Stimulated activated CD4-positive, alpha-beta T cell treated with anti-CD3 and anti-CD28 coated beads, Interleukin-1b, Interleukin-23, amount 100 ng/mL, for 4 hours (primary cell): Measurements from ENCODE around the gene ELF1.
"Not testable (repeated sequence)": the region's sequence is repeated elsewhere in the genome, so short reads cannot be mapped to it uniquely, and the experiment has no call there.

Experiments used
- DNase-seq, 2 donors: peaks; one replicate each; pipeline ENCODE4 v3.0.0-alpha.2; 2020; ENCODE audit warnings: low read depth in 2 of 2

ELF1 gene

GRCh38 chr13:40983259-40983658 lies 35.9 kb downstream of the ELF1 start:
- no peak for DNase-seq

DNA sequence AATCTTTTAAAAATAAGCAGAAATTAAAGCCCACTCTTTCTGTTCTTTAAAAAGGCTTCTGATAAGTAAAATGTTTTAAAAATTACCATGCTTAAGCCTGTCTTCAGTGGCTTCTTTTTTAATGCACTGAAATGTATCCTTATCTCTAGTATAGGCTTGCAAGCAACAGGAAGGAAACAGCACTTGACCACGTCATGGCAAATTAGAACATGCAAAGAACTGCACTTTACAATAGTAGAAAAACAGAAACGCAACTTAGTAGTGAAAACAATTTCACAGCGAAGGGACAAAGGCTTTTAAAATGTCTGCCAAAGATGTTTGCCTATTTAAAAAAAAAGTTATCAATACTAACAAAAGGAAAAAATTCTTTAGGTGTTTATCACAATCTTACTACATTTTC lies 36.3 kb downstream of the ELF1 start:
- DNase-seq: peak in 1 of 2 donors; percentile 44

DNA sequence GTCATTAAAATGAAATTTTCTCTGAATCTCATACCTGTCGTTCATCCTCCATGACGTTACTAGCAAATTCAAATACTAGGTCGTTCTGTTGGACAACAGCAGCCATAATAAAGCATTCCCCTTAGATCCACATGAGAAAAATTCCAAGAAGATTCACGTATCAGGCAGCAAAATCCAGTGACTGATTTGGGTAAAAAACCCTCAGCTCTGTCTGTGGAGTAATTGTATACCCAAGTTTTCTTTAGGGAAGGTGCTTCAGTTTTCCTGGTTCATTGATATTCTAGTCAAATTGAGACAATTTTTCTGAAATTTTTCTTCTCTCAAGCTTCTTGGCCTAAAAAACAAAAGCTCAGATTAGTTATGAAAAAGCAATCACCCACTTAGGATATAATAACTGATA lies 37.2 kb downstream of the ELF1 start:
- no peak for DNase-seq

GRCh38 chr13:40981361-40981760 lies 37.8 kb downstream of the ELF1 start:
- DNase-seq: no peak

GRCh38 chr13:40980461-40980860 lies 38.7 kb downstream of the ELF1 start:
- no peak for DNase-seq

DNA sequence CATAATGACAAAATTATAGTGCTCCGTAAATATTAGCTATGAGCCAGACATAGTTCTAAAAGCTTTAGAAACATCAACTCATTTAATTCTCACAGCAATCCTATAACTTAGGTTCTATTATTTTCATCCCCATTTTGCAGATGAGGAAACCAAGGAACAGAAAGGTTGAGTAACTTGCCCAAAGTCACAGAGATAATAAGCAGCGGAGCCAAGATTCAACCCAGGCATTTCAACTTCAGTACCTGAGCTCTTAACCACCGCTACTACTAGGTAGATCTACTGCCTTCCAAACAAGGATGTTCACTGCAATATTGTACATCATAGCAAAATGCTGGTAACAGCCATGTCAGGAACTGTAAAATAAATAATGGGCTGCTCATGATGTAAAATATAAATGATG lies 39.9 kb downstream of the ELF1 start:
- no peak for DNase-seq

DNA sequence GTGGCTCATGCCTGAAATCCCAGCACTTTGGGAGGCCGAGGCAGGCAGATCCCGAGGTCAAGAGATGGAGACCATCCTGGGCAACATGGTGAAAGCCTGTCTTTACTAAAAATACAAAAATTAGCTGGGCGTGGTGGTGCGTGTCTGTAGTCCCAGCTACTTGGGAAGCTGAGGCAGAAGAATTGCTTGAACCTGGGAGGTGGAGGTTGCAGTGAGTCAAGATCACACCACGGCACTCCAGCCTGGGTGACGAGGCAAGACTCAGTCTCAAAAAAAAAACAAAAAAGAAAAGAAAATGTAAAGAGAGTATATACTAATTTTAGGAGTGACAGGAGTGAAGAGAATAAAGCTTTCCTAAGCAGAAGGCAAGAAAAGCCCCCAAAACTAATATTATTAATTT lies 41.0 kb downstream of the ELF1 start:
- not testable (repeated sequence) for DNase-seq

- no peak for DNase-seq
Measured at GRCh38 chr13:40975441-40975840, 43.7 kb downstream of the ELF1 start.

DNA sequence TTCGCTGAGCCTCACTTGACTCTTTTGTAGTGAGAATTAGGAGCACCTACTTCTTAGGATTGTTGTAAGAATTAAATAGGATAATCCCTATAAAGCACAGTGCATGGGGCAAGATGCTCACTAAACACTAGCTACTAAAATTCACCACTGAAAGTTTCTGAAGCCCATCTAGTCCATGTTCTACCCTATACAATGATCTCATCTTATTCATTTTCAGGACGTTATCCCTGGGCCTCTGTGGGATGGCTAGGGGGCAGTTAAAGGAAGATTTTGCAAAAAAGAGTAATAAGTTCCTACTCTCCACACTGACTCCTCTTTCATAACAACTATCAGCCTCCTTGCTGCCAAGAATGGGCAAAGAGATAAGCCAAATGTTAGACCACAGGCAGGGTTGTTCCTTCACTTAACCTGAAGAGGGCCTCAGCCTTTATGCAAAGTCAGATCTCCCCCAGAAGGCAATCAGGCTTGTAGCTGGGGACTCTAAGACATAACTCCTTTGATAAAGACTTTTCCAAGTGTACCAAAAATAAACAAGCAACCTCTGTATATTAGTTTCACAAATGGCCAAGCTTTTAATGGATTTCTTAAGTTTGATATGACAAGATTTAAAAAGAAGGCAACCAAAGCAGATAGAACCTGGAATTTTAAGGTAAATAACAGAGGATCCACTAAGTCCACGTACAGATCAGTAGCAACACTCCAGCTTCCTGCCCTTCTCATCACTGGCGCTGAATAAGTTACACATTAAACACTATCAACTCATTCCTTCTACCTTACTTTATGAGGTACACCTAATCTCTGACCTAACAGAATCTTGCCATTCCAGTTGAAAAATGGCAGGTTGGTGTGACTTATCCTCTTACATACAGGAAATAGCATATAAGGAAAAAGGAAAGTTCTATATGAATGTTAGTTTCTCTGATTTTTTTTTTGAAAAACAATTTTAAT lies 44.4 kb downstream of the ELF1 start:
- peak in 1 of 2 donors; percentile 18 for DNase-seq

- DNase-seq: no peak
Measured at GRCh38 chr13:40973409-40973808, 45.7 kb downstream of the ELF1 start.

DNA sequence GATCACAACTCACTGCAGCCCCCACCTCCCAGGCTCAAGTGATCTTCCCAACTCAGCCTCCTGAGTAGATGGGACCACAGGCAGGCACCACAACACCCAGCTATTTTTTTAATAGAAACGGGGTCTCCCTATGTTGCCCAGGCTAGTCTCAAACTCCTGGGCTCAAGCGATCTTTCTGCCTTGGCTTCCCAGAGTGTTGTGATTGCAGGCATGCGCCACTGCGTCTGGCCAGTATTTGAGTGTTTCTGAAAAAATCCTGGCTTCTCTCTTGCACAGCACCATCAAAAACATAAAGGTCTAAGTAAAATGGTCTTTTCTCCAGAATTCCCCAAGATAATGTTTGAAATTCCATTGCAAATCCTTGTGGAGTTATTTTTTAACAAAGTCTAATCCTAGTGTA lies 47.8 kb downstream of the ELF1 start:
- DNase-seq: no peak

- DNase-seq: no peak
Measured at GRCh38 chr13:40970803-40971202, 48.3 kb downstream of the ELF1 start.

DNA sequence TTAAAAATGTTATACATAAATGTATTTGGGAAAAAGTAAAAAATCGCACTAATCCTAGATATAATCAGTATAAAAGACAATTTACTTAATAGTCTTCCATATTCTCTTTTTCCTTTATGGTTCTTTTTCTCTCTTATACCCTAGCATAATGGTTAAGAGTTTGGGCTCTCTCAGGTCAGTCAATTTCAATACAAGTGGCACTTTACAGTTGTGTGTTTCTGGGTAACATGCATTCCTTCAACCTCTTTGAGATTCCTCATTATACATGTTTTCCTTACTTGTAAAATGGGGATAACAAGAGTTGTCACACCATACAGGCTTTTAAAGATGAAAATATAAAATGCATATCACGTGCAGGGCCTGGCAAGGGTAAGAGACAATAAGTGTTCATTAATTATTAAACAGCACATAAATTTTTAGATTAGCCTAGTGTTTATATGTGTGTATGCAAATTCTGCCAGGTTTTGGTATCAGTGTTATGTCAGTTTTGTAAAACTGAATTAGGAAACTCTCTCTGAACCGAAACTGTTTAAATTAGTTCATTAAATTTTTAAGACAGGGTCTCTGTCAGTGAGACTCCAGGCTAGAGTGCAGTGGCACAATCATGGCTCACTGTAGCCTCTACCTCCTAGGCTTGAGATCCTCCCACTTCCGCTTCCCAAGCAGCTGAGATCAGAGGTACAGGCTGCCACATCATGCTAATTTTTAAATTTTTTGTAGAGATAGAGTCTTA lies 49.8 kb downstream of the ELF1 start:
- no peak for DNase-seq

- DNase-seq: no peak
Measured at GRCh38 chr13:40968416-40969000, 50.6 kb downstream of the ELF1 start.

DNA sequence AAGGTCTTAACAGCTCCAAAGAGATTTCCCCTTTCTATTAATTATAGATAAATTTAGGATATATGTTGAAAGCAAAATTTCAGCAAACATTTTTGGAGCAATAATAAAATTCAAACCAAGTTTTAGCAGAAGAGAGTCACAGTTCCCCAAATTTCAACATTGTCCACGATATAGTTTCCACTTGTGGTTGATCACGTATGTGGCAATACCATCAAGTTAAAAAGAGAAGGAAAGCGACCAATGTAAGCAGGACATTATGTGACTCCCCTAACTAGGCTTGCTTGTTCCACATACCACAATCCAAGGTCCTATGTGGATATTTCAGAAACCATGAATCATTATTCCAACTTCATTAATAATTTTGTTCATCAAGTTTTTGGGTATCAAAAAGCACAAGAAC lies 52.8 kb downstream of the ELF1 start:
- DNase-seq: no peak

GRCh38 chr13:40963927-40964326 lies 55.2 kb downstream of the ELF1 start:
- no peak for DNase-seq

GRCh38 chr13:40961826-40962225 lies 57.3 kb downstream of the ELF1 start:
- DNase-seq: no peak

- no peak for DNase-seq
Measured at GRCh38 chr13:40961214-40961613, 57.9 kb downstream of the ELF1 start.

- no peak for DNase-seq
Measured at GRCh38 chr13:40960716-40961115, 58.4 kb downstream of the ELF1 start.

DNA sequence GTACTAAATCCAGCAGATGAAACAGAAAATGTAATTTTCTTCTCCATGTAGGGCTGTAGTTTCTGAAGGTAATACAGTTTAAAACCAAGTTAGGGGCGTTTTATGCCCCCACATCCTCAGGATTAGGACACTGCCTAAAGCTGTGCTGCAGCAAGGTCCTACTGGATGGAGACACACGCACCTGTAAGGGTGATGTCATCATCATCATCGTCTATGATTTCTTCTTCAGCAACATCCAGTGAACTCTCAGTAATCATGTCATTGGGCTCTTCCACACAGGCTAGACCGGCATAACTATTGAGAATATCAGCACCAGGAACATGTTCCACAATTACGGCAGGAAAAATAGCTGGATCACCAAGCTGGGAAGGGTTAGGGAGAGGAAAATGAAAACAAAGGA lies 60.5 kb downstream of the ELF1 start:
- DNase-seq: no peak

GRCh38 chr13:40946485-40946884 lies 72.6 kb downstream of the ELF1 start:
- no peak for DNase-seq

GRCh38 chr13:40943073-40943472 lies 76.0 kb downstream of the ELF1 start:
- no peak for DNase-seq

DNA sequence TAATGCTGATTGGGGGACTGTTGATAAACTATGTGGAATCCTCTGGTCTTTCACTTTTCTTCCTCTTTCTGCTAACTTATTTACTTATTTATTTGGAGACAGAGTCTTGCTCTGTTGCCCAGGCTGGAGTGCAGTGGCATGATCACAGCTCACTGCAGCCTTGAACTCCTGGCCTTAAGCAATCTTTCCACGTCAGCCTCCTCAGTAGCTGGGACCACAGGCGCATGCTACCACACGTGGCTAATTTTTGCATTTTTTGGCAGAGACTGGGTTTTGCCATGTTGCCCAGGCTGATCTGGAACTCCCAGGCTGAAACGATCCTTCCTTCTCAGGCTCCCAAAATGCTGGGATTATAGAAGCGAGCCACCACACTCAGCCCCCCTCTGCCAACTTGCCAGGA lies 77.5 kb downstream of the ELF1 start:
- DNase-seq: no peak
